Right lobe of liver (tissue), 6 donors: ENCODE measurements around the gene TNK1. TPM values are rescaled to one million over a fixed set of nuclear protein-coding genes. Genes with fewer than 3 reads are reported as not detected.

Source experiments
- ATAC-seq, 4 donors: fragments of 200-7000 bp; cut with Tn5 transposase; one replicate each; pipeline ENCODE4 v1.9.1; 2020; ENCODE audit warnings: mild to moderate bottlenecking in 4 of 4, moderate library complexity in 4 of 4
- DNase-seq, 3 donors: peaks; one replicate each; pipeline ENCODE4 v3.0.0-alpha.2; 2020
- H3K27ac ChIP-seq, 3 donors: fragments of 200-600 bp; one replicate each; pipeline ENCODE4 v1.8.0; 2022
- H3K27me3 ChIP-seq, 2 donors: fragments of 200-600 bp; one replicate each; pipeline ENCODE4 v1.8.0; 2022
- H3K36me3 ChIP-seq, 4 donors: fragments of 200-600 bp; sonication (generic) in 1 of 4; one replicate each; pipeline versions ENCODE4 v1.5.1 to v1.8.0; 2017 to 2022; ENCODE audit warnings: control low read depth in 1 of 4
- H3K4me1 ChIP-seq, 4 donors: fragments of 200-600 bp; sonication (generic) in 1 of 4; one replicate each; pipeline versions ENCODE4 v1.5.1 to v1.8.0; 2017 to 2022; ENCODE audit warnings: control low read depth in 1 of 4
- H3K4me3 ChIP-seq, 3 donors: fragments of 200-600 bp; one replicate each; pipeline ENCODE4 v1.8.0; 2022
- H3K9me3 ChIP-seq, 4 donors: fragments of 200-600 bp; sonication (generic) in 1 of 4; one replicate each; pipeline versions ENCODE4 v1.5.1 to v1.8.0; 2017 to 2022; ENCODE audit warnings: control low read depth in 1 of 4
- POLR2A ChIP-seq: fragments of 450-650 bp; IDR thresholded peaks from one replicate; pipeline ENCODE4 v1.6.1; 2017; ENCODE audit warnings: antibody characterized with exemption, mild to moderate bottlenecking
- WGBS: methylation state at CpG from one replicate; pipeline ENCODE4 v1.1.6; 2018; ENCODE audit warnings: low coverage, low lambda C conversion rate; ENCODE audit not compliant: insufficient coverage; ENCODE audit errors: missing lambda C conversion rate; 5-methylcytosine and 5-hydroxymethylcytosine counted together
- intact Hi-C, 2 donors: fragments of 100-400 bp; cut with DNase I; formaldehyde crosslinking; loops; one replicate each; pipeline versions ENCODE4 v1.11.2 to v1.14.1; 2022
- total RNA-seq, 6 experiments: library from RNA; depleted of rRNA in 2 of 6; stranded (reverse); fragments of >200 nt in 2 of 6; fragmentation: NEBNext Ultra II Directional in 3 of 6; extraction: Animal tissue kit (Norgen Biotek cat#: 25700) in 3 of 6; gene quantifications; one replicate each; pipeline versions ENCODE4 v1.1.0 to v1.2.4, GENCODE V29; 2016 to 2023
- TF ChIP-seq, protein P1 (sequence below), 4 donors: fragments of 200-600 bp in 3 of 4; fragments of 450-650 bp in 1 of 4; IDR thresholded peaks; one replicate each; pipeline versions ENCODE4 v1.5.1 to v1.8.0; 2016 to 2022; ENCODE audit warnings: antibody characterized with exemption in 4 of 4, mild to moderate bottlenecking in 2 of 4
- donor health status: DM: no; HTN: yes; CAD: no.
- donor health status: DM: no; HTN: no; CAD: no.
- donor health status: DM: no; HTN: no; CAD: no.
- donor health status: DM: no; HTN: yes; CAD: no.
- donor health status: DM: no; HTN: yes; CAD: no.

The TNK1 gene
- total RNA-seq, 6 experiments from 2014 or later: 2.9 to 5.1 (median 4.0) TPM

DNA sequence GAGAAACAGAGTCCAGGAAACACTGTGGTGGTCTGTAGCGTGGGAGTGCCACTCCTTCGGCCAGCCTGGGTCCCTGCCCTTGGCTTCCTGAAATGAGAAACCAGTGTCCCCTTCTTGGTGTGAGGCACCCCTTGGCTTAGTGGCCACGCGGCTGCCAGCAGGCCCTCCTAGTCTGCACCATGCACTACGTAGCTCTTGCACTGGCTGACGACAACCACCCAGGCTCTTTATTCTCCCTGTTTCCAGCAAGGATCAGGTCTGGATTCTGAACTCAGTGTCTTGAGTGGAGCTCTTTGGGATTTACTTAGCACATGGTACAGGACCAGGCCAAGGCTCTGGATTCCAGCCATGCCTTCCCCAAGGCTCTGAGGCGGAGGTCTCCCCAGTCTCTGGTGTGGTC is 46.7 kb downstream of the TNK1 start:
- no peaks in the 10 kb centered on the region for H3K36me3 ChIP-seq
- H3K4me1 ChIP-seq: no peaks in the 10 kb centered on the region
- H3K4me3 ChIP-seq: no peak overlapping the region
- no peak for DNase-seq
- ATAC-seq: no peak
- WGBS: 89% methylated on average over 4 of the region's 7 CpGs
- H3K27me3 ChIP-seq: no peaks in the 10 kb centered on the region
- no peaks in the 10 kb centered on the region for H3K9me3 ChIP-seq
- no peak overlapping the region for H3K27ac ChIP-seq
- TF ChIP-seq POLR2A: no peak
- TF ChIP-seq, protein P1, sequence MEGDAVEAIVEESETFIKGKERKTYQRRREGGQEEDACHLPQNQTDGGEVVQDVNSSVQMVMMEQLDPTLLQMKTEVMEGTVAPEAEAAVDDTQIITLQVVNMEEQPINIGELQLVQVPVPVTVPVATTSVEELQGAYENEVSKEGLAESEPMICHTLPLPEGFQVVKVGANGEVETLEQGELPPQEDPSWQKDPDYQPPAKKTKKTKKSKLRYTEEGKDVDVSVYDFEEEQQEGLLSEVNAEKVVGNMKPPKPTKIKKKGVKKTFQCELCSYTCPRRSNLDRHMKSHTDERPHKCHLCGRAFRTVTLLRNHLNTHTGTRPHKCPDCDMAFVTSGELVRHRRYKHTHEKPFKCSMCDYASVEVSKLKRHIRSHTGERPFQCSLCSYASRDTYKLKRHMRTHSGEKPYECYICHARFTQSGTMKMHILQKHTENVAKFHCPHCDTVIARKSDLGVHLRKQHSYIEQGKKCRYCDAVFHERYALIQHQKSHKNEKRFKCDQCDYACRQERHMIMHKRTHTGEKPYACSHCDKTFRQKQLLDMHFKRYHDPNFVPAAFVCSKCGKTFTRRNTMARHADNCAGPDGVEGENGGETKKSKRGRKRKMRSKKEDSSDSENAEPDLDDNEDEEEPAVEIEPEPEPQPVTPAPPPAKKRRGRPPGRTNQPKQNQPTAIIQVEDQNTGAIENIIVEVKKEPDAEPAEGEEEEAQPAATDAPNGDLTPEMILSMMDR (IDR thresholded peaks at IDR 0.05): no peak
- intact Hi-C loops: no loop called here

DNA sequence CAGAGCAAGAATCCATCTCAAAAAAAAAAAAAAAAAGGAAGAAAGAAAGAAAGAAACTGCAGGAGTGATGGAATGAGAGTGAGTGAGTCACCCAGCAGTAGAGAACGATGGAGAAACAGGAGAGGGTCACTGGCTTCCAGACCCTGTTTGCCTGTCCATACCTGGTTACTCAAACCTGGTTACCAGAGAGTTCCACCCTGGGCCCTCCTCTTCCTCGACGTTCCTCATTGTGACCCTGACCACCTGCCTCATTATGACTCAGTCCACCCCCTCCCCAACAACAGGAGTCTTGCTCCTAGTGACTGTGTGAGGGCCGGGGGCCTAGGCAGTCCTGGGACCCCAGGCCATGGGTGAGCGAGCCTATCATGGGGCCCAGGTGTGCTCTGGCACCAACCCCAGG is 47.7 kb downstream of the TNK1 start, which contains the start of gene SPEM3:
SPEM3 (plus strand) TSS at position 301 of the 400 bp plus-strand sequence; CDS start at position 347, 46 bp downstream.
- TF ChIP-seq, protein P1 (IDR thresholded peaks at IDR 0.05): no peak
- H3K4me3 ChIP-seq: no peak within 1 kb of the TSS
- 62% methylated on average over 3 of the region's 5 CpGs for WGBS
- DNase-seq (no peak), ATAC-seq (no peak)
- no peaks in the 10 kb centered on the region for H3K9me3 ChIP-seq
- no peaks in the 10 kb centered on the region for H3K27me3 ChIP-seq
- H3K4me1 ChIP-seq: no peaks in the 10 kb centered on the region
- H3K27ac ChIP-seq: no peak within 1 kb of the TSS
- no peaks in the 10 kb centered on the region for H3K36me3 ChIP-seq
- intact Hi-C loops: no loop called here

DNA sequence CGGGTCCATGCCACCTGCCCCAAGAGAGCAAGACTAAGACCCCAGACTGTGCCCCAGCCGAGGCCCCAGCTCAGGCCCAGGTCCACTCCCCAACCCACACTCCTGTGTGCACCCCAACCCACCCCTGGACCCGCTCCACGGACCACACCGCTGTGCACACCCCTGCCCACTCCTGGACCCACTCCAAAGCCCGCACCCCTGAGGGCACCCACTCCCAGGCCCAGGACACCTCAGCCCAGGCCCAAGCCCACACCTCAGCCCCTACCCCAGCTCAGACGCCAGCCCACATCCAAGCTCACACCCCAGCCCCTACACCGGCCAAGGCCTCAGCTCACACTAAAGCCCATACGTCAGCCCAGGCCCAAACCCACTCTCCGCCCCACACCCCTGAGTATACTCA is 48.8 kb downstream of the TNK1 start:
- Histone ChIP-seq H3K9me3 (no peaks in the 10 kb centered on the region), H3K4me3 (no peak overlapping the region), H3K36me3 (no peaks in the 10 kb centered on the region), H3K4me1 (peaks cover 0 to under 1% (median 0%) of the 10 kb centered on the region in 4 donors), H3K27ac (no peak overlapping the region), H3K27me3 (no peaks in the 10 kb centered on the region)
- no peak for TF ChIP-seq POLR2A
- TF ChIP-seq, protein P1 (IDR thresholded peaks at IDR 0.05): no peak
- intact Hi-C loops: no loop called here
- DNase-seq (no peak), ATAC-seq (no peak)
- 96% methylated on average over 3 of the region's 10 CpGs for WGBS

DNA sequence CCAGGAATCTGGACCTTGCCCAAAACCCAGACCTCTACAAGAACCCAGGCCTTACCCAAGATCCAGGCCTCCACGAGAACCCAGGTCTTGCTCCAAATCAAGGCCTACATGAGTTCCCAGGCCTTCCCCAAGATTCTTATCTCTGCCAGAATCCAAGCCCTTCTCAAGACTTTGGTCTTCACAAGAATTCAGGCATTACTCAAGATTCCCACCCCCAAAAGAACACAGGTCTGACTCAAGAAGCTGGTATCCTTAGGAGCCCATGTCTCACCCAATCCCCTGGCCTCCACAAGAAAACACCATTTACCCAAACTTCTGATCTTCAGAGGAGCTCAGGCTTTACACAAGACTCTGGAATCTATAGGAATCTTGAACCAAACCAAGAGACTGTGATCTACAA is 50.3 kb downstream of the TNK1 start:
- TF ChIP-seq, protein P1 (IDR thresholded peaks at IDR 0.05): no peak
- no peak for TF ChIP-seq POLR2A
- intact Hi-C loops: no loop called here
- no peaks in the 10 kb centered on the region for H3K36me3 ChIP-seq

DNA sequence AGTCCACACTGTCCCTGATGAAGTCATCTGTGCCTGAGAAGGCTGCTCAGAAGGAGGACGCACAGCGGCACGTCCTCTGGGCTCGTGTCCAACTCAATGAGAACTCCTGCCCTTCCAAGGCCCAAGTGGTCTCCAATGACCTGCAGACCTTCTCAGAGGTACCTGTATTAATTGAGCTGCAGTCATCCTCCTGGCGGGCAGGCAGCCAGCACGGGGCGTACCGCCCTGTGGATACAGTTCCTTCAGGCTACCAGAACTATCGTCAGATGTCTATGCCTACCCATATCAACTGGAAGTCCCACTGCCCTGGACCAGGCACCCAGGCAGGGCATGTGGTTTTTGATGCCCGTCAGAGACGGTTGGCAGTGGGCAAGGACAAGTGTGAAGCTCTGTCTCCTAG is 51.4 kb downstream of the TNK1 start:
- DNase-seq: no peak
- Histone ChIP-seq H3K9me3 (no peaks in the 10 kb centered on the region), H3K27ac (no peak overlapping the region), H3K4me1 (peaks cover 0 to 21% (median 7%) of the 10 kb centered on the region in 4 donors), H3K4me3 (no peak overlapping the region), H3K27me3 (no peaks in the 10 kb centered on the region), H3K36me3 (no peaks in the 10 kb centered on the region)
- intact Hi-C loops: no loop called here
- 100% methylated on average over 2 of the region's 11 CpGs for WGBS
- ATAC-seq: no peak
- no peak for TF ChIP-seq POLR2A
- TF ChIP-seq, protein P1 (IDR thresholded peaks at IDR 0.05): no peak

More for the DNA sequence above, 50.3 kb downstream of the TNK1 start:
- DNase-seq (no peak), ATAC-seq (no peak)
- Histone ChIP-seq H3K4me3 (no peak overlapping the region), H3K27ac (no peak overlapping the region), H3K4me1 (peaks cover 0 to 12% (median 4%) of the 10 kb centered on the region in 4 donors), H3K27me3 (no peaks in the 10 kb centered on the region), H3K9me3 (no peaks in the 10 kb centered on the region)
- 100% methylated on average over 1 of the region's 1 CpG for WGBS
